Stimulated activated naive CD4-positive, alpha-beta T cell treated with Interleukin-2 at 50 U/mL for 16 hours (primary cell): ENCODE measurements around the gene KSR2.

Source experiments
- DNase-seq: peaks from one replicate; lab custom pipeline; 2025; lab: John Stamatoyannopoulos, UW

Gene KSR2

GRCh38 chr12:117577122-117577657 lies 391.6 kb downstream of the KSR2 start:
- no peak for DNase-seq

- DNase-seq: no peak
Observed at GRCh38 chr12:117576053-117576452, 392.7 kb downstream of the KSR2 start.

DNA sequence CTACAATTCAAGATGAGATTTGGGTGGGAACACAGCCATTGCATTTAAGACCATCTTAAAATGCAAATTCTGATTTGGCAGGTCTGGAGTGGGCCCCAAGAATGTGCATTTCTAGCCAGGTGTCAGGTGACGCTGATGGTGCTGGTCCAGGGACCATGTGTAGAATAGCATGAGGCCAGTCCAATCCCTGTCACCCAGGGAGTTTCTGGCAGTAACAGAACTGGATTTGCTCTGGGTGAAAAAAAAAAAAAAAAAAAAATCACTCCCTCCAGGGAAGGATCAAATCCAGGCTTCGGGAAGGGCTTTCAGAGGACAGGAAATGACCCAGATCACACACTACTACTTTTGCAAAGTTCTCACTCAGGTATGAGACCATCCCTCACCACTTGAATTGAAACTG lies 394.1 kb downstream of the KSR2 start:
- DNase-seq: no peak

DNA sequence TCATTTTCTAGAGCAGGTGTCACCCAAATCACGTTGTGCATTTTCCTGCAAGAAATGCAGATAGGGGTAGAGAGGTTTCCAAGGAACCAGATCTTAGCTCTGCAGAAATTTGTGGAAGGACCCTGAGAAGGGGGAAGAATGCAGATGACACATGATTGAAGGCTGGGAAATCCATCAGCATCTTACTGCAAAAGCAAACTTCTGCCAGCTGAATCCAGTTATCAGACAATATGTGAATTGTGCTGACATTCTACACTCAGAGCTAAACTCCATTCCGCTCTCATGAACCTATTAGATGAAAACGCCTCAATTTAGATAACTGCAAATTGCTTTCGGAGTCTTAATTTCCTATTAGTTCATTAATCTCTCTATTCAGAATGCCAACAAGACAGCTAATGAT lies 396.0 kb downstream of the KSR2 start:
- DNase-seq: no peak

DNA sequence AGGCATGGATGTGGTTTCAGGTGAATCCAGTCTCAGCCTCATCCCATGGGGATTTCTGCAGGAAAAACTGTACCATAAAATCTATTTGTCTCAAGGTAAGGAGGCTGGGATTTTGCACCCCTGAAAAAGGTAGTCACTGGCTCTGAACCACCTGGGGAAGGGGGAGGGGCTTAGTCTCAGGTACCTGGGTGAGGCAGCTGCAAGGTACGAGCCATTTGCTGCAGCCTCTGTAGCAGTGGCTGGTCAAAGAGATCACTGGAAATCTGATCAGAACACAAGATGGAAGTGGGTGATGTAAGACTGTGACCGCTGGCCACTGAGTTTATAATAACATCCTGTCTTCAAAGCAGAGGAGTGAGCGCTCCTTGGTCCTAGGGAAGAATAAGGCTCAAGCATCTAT lies 397.5 kb downstream of the KSR2 start:
- DNase-seq: no peak

- DNase-seq: no peak
Observed at GRCh38 chr12:117570608-117571007, 398.2 kb downstream of the KSR2 start.

GRCh38 chr12:117567644-117568216 lies 401.1 kb downstream of the KSR2 start:
- DNase-seq: no peak

GRCh38 chr12:117564881-117565280 lies 403.9 kb downstream of the KSR2 start:
- DNase-seq: no peak

- DNase-seq: no peak
Observed at GRCh38 chr12:117563706-117564105, 405.1 kb downstream of the KSR2 start.

DNA sequence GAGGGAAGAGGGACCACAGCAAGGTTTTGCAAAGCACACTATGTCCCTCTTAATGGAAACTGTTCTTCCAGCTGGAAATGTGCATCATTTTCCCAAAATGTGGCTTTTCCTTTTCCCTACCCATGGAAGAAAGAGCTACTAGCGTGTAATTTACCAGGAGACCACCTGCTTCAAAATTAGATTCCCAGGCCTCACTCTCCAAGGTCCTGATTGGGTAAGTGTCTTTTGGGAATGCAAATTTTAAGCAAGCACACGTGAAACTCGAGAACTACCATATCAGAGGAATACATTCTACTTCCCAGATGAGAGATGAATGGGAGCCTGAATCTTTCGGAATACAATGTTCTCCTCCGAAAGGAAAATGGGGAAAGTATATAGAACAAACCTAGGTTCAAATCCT lies 405.8 kb downstream of the KSR2 start:
- no peak for DNase-seq

DNA sequence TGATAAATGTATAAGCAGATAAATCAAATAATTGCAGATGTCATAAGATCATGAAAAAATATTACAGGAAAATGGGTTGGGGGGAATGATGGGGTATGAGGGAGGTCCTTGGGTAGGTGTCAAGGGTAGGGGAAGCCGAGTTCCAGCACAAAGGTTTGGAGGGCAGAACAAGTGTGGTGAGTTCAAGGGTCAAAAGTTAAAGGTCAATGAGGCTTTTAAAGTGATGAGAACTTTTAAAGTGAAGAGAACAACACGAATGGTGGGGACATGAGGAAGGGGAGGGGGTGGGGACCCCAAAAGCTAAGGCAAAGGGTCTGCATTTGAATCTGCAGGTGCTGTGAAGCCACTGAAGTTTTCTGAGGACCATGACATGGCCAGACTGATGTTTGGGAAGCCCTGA lies 406.8 kb downstream of the KSR2 start:
- DNase-seq: no peak

DNA sequence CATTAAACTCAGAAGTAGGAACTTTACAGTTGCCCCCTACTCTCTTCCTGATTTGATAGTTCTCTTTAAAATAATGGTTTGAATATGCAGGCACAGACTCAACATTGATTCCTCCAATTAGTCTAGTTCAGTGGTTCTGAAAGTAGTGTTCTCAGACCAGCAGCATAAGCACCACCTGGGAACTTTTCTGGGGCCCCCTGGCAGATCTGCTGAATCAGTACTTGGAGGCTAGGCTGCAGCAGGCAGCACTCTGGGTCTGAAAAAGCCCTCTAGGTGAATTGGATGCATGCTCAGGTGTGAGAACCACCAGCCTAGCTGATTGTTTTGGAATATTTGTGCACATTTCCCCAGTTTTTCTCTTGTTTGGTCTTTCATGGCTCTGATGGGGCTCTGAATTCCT lies 408.8 kb downstream of the KSR2 start:
- no peak for DNase-seq

- no peak for DNase-seq
Observed at GRCh38 chr12:117555889-117556288, 412.9 kb downstream of the KSR2 start.

DNA sequence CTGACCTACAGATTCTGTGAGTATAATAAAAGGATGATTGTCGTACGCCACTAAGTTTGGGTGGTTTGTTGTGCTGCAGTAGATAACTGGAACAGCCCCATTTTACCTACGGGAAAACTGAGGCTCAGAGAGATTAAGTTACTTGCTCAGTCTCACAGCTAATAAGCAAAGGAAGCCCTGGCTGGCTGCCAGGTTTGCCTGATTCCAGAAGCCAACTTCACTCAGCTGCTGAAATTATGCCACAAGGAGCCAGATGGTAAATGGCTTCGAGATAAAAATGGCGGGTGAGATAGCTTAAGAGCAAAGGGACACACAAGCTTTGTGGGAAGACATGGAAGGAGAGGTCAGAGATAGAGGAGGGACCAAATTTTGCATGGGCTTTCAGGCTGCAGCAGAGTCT lies 415.8 kb downstream of the KSR2 start:
- DNase-seq: no peak

- DNase-seq: no peak
Observed at GRCh38 chr12:117551665-117552064, 417.1 kb downstream of the KSR2 start.

DNA sequence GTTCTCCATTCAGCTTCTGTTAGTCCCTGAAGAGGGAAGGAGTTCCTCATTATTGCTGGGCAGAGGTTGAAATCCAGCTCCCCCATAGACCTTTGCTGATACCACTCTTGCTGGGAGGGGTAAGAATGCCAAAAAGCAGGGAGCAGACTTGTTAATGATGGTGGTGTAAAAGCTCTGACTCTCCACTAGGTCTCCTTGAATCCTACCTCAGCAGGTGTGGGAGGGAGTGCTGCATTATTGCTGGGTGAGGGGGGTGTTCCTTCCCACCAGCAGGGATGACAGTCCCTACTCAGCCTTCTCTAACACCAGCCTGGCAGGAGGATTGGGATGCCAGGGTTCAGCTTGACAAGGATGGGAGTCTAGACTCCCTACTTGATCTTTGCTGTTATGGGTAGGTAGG lies 421.6 kb downstream of the KSR2 start:
- DNase-seq: no peak

- no peak for DNase-seq
Observed at GRCh38 chr12:117545216-117545615, 423.6 kb downstream of the KSR2 start.

DNA sequence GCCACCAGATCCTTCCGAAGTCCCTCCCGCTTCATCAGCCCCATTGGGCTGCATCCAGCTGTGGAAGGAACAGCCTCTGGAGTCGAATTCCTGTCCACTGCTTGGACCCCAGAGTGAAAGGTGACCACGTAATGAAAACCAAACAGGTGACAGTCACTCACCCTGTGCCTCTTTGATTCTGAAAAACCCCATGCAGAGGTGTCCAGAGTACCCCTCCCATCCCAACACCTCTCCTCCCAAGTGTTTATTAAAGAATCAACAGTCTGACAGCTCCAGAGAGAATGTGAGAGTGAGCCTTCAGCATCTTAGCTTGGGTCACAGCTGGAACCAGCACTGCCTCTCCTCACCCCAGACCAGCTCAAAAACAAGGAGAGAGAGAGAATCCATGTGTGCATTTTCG lies 428.8 kb downstream of the KSR2 start:
- DNase-seq: no peak

DNA sequence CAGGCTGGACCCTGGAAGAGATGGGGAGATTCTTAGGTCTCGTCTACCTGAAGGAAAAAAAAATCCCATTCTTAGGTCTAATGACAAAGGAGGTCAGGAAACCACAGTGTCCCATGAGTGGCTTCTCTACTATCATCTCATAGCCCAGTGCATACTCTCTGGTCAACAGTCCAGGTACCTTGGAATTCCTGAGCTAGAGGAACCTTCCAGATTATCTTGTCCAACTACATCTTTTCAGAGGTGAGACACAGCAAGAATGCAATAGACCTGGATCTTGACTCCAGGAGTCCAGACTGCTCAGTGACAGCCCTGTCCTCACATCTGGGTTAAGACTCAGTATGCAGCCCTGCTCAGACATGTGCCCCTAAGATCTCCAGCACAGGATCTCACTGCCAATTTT lies 429.9 kb downstream of the KSR2 start:
- no peak for DNase-seq

DNA sequence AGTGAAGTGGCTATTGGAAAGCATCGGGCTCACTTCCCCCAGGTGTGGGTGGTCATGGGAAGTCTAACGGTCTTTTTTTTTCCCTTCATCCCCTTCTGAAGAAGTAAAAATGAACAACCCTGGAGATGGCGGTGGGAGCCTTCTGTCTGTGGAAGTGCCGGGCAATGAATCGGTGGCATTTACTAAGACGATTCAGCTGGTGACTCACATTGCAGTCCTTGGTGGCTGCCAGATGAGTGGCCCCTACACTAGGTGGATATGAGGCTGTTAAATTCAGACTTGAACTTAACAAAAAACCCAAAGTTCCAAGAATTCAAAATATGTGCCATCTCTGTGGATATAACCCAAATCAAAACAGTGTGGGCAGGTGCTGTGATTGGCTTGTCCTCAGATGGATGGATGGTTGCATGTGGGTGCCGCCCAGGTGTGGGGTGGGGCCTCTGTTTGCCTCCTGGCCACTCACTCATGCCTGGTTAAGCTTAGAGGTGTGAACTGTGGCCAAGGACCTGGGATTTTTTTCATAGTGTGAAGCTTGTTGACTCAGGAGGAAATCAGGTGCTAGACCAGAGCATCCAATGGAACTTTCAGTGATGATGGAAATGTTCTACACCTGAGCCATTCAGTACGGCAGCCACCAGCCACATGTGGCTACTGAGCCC lies 430.6 kb downstream of the KSR2 start:
- DNase-seq: no peak

GRCh38 chr12:117533687-117534086 lies 435.1 kb downstream of the KSR2 start:
- DNase-seq: no peak

DNA sequence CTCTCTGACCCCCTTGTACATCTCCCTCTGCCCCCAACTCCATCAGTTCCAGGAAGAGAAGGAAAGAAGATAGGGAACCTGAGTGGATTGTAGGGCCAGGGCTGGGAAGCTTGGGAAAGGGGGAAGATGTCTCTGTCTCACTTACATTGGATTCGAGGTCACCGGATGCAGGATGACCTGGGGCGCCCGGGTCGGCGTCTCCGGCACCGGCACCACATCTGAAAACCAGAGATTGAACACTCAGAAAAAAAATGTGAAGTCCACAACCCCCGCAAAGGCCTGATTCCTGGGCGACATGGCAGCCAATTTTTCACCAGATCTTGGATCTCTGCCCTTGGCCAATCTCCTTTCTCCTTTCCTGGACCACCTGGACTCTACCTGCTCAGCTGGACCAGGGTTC lies 438.0 kb downstream of the KSR2 start:
- DNase-seq: no peak

DNA sequence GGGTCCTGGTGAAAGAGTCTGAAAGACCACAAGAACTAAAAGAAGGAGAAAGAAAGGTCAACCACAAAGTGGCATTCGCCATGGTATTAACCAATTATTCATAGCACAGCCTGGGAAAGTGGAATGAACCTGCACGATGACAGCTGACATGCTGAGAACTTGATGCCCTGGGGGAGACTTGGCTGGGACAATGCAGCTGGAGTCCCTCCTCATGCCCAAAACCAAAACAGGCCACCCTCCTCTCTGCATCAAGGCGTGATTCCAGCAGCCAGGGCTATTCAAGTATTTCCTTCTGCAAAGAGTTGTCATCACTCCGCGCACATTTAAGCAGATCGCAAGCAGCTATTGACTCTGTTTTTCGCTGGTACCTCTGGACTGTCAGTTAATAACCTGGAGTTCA lies 440.3 kb downstream of the KSR2 start:
- DNase-seq: no peak

- DNase-seq: no peak
Observed at GRCh38 chr12:117527479-117527855, 441.3 kb downstream of the KSR2 start.
